Neural crest cell (in vitro differentiated cells): ENCODE results near the gene FRK. TPM values are rescaled to one million over a fixed set of nuclear protein-coding genes. Genes with fewer than 3 reads are reported as not detected.

Source experiments
- DNase-seq: peaks from one replicate; pipeline ENCODE4 v3.0.0; 2021; ENCODE audit warnings: low read depth, mixed read lengths, low spot score
- H3K27ac Mint-ChIP-seq: one replicate; pipeline ENCODE4 v1.8.0; 2021; ENCODE audit warnings: mild to moderate bottlenecking, mixed read lengths; ENCODE audit not compliant: unreplicated experiment
- H3K27me3 Mint-ChIP-seq: 2 replicates; pipeline ENCODE4 v1.8.0; 2021; ENCODE audit warnings: low read depth, mild to moderate bottlenecking, mixed read lengths
- H3K36me3 Mint-ChIP-seq: 2 replicates; pipeline ENCODE4 v1.8.0; 2021; ENCODE audit warnings: low read depth, mild to moderate bottlenecking, mixed read lengths
- H3K4me1 Mint-ChIP-seq: 2 replicates; pipeline ENCODE4 v1.8.0; 2021; ENCODE audit warnings: mixed read lengths
- H3K4me3 Mint-ChIP-seq: one replicate; pipeline ENCODE4 v1.8.0; 2021; ENCODE audit warnings: mild to moderate bottlenecking, mixed read lengths
- H3K9me3 Mint-ChIP-seq: 2 replicates; pipeline ENCODE4 v1.8.0; 2021; ENCODE audit warnings: mixed read lengths
- CTCF ChIP-seq: fragments of 200-600 bp; sonication (generic); conservative IDR thresholded peaks from 2 replicates; pipeline ENCODE4 v1.5.0; 2021; ENCODE audit warnings: antibody characterized with exemption, mild to moderate bottlenecking
- total RNA-seq: library from RNA; stranded (reverse); gene quantifications from 2 replicates; pipeline ENCODE4 v1.2.1, GENCODE V29; 2021

FRK gene
- total RNA-seq, 1 donor from 2014 or later, result 0.12 TPM

GRCh38 chr6:115905471-115905870, 155.2 kb downstream of the FRK start:
- Mint-ChIP-seq H3K36me3 (no peaks in the 10 kb centered on the region), H3K27me3 (no peaks in the 10 kb centered on the region), H3K4me1 (no peaks in the 10 kb centered on the region), H3K27ac (no peak overlapping the region), H3K9me3 (no peaks in the 10 kb centered on the region), H3K4me3 (no peak overlapping the region)
- no peak for DNase-seq
- TF ChIP-seq CTCF, result no peak

GRCh38 chr6:115902436-115902835, 158.3 kb downstream of the FRK start:
- H3K4me3 Mint-ChIP-seq, result no peak overlapping the region
- H3K4me1 Mint-ChIP-seq, result no peaks in the 10 kb centered on the region
- H3K9me3 Mint-ChIP-seq, result no peaks in the 10 kb centered on the region
- no peaks in the 10 kb centered on the region for H3K36me3 Mint-ChIP-seq
- no peak for DNase-seq
- no peaks in the 10 kb centered on the region for H3K27me3 Mint-ChIP-seq
- H3K27ac Mint-ChIP-seq, result no peak overlapping the region
- TF ChIP-seq CTCF, result no peak

- H3K4me3 Mint-ChIP-seq, result no peak overlapping the region
- no peak for TF ChIP-seq CTCF
- no peaks in the 10 kb centered on the region for H3K4me1 Mint-ChIP-seq
- H3K27ac Mint-ChIP-seq, result peak overlapping the region; percentile 17
- DNase-seq, result no peak
- no peaks in the 10 kb centered on the region for H3K36me3 Mint-ChIP-seq
- no peaks in the 10 kb centered on the region for H3K27me3 Mint-ChIP-seq
- H3K9me3 Mint-ChIP-seq, result no peaks in the 10 kb centered on the region
Measured at GRCh38 chr6:115901896-115902295, 158.8 kb downstream of the FRK start.

- Mint-ChIP-seq H3K4me1 (no peaks in the 10 kb centered on the region), H3K9me3 (no peaks in the 10 kb centered on the region), H3K27ac (no peak overlapping the region)
Measured at GRCh38 chr6:115899730-115900282, 160.9 kb downstream of the FRK start.

GRCh38 chr6:115898246-115898645, 162.4 kb downstream of the FRK start:
- no peak overlapping the region for H3K27ac Mint-ChIP-seq
- H3K4me1 Mint-ChIP-seq, result no peaks in the 10 kb centered on the region

More at GRCh38 chr6:115899730-115900282, 160.9 kb downstream of the FRK start:
- Mint-ChIP-seq H3K27me3 (no peaks in the 10 kb centered on the region), H3K36me3 (no peaks in the 10 kb centered on the region), H3K4me3 (no peak overlapping the region)
- DNase-seq, result no peak
- no peak for TF ChIP-seq CTCF

More at GRCh38 chr6:115898246-115898645, 162.4 kb downstream of the FRK start:
- TF ChIP-seq CTCF, result no peak
- no peak for DNase-seq
- Mint-ChIP-seq H3K4me3 (no peak overlapping the region), H3K36me3 (no peaks in the 10 kb centered on the region), H3K27me3 (no peaks in the 10 kb centered on the region), H3K9me3 (no peaks in the 10 kb centered on the region)
